Measurements from ENCODE around the gene ACP7.

DNA sequence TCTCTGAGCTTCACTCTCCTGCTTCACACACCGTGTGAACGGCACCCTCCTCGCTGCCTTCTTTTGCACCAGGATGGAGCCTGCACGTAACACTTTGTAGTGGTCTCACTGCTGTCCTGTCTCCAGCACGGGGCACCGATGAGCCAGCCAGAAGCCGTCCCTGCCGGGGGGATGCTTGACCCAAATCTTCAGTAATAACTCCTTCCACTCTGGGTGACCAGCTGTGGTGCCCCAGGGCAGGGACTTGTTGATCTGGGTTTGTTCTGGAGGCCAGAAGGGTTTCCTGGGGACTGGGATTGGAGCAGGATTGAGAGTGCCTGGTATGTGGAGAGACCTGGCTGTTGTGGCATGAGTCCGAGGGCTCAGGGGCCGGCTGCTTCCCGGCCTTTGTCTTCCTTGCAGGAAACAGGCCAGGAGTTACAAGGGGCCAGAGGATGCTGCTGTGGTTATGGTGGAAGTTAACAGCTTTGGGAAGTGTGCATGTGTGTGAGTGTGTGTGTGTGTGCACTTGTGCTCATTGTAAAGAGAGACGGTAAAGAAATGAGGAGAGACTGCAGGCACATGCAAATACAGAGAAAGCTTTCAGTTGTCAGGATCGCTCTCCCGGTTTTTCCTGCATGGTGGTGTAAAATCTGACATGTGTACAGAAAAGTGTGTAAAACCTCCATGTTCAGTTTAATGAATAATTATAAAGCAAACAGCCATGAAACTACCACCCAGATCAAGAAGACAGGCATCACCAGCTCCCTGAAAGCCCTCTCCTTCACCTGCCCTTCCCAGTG, 60.3 kb downstream of the ACP7 start:
- TF ChIP-seq, protein P1, sequence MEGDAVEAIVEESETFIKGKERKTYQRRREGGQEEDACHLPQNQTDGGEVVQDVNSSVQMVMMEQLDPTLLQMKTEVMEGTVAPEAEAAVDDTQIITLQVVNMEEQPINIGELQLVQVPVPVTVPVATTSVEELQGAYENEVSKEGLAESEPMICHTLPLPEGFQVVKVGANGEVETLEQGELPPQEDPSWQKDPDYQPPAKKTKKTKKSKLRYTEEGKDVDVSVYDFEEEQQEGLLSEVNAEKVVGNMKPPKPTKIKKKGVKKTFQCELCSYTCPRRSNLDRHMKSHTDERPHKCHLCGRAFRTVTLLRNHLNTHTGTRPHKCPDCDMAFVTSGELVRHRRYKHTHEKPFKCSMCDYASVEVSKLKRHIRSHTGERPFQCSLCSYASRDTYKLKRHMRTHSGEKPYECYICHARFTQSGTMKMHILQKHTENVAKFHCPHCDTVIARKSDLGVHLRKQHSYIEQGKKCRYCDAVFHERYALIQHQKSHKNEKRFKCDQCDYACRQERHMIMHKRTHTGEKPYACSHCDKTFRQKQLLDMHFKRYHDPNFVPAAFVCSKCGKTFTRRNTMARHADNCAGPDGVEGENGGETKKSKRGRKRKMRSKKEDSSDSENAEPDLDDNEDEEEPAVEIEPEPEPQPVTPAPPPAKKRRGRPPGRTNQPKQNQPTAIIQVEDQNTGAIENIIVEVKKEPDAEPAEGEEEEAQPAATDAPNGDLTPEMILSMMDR (IDR thresholded peaks at IDR 0.05), result no peak
- TF ChIP-seq POLR2A (IDR thresholded peaks at IDR 0.05), result no peak
